K562 (cell line): ENCODE results near the gene TSTD1. TPM values are rescaled to one million over a fixed set of nuclear protein-coding genes. Genes with fewer than 3 reads are reported as not detected.

ENCODE experiments used
- ARNT ChIP-seq, 2 experiments: fragments of 450-650 bp; IDR thresholded peaks; 2 replicates each; pipeline ENCODE4 v1.6.1; 2016; ENCODE audit warnings: mild to moderate bottlenecking in 1 of 2
- DLX4 ChIP-seq: fragments of 250-450 bp; sonication (Bioruptor Pico); IDR thresholded peaks from 2 replicates; pipeline ENCODE4 v1.6.1; 2021; ENCODE audit warnings: mild to moderate bottlenecking
- EHMT2 ChIP-seq: fragments of 450-650 bp; IDR thresholded peaks from 2 replicates; pipeline ENCODE4 v1.6.1; 2018; ENCODE audit warnings: antibody characterized with exemption
- FOXK2 ChIP-seq, 2 experiments: fragments of 450-650 bp; IDR thresholded peaks in 1 of 2; conservative IDR thresholded peaks in 1 of 2; 2 replicates each; pipeline ENCODE4 v1.6.1; 2016; ENCODE audit warnings: low read depth in 2 of 2, mild to moderate bottlenecking in 1 of 2
- GATAD2B ChIP-seq: fragments of 450-650 bp; IDR thresholded peaks from 2 replicates; pipeline ENCODE4 v1.6.1; 2017; ENCODE audit warnings: mild to moderate bottlenecking, borderline replicate concordance
- KDM5B ChIP-seq: fragments of 200-600 bp; sonication (generic); IDR thresholded peaks from 2 replicates; pipeline ENCODE4 v1.6.1; 2012; ENCODE audit warnings: low read depth, mild to moderate bottlenecking, moderate library complexity, low read length, control low read depth, inconsistent platforms; ENCODE audit not compliant: insufficient replicate concordance
- MGA ChIP-seq: fragments of 450-650 bp; IDR thresholded peaks from 2 replicates; pipeline ENCODE4 v1.6.1; 2016; ENCODE audit warnings: mild to moderate bottlenecking, moderate library complexity
- MXI1 ChIP-seq: IDR thresholded peaks from 2 replicates; pipeline ENCODE4 v1.6.1; 2011; ENCODE audit warnings: low read depth, mild to moderate bottlenecking, improper control_type of control experiment, low read length
- PBX2 ChIP-seq, 2 experiments: IDR thresholded peaks in 1 of 2; conservative IDR thresholded peaks in 1 of 2; 2 replicates each; pipeline ENCODE4 v1.6.1; 2016; ENCODE audit warnings: low read depth in 2 of 2, mild to moderate bottlenecking in 1 of 2, missing compliant biosample characterization in 1 of 2, missing genetic modification characterization in 1 of 2, moderate library complexity in 1 of 2
- PHF20 ChIP-seq: fragments of 450-650 bp; IDR thresholded peaks from 2 replicates; pipeline ENCODE4 v1.6.1; 2018; ENCODE audit not compliant: partially characterized antibody
- ZNF174 ChIP-seq: fragments of 250-450 bp; sonication (Bioruptor Pico); IDR thresholded peaks from 2 replicates; pipeline ENCODE4 v1.4.0; 2020; ENCODE audit warnings: mild to moderate bottlenecking
- polyA plus RNA-seq, 8 experiments: library from polyadenylated mRNA; depleted of rRNA in 4 of 8; stranded (reverse) in 5 of 8; unstranded in 3 of 8; fragments of >200 nt; fragmentation: Nextera tagmentation in 2 of 8; fragmentation: Illumina TruSeq in 1 of 8; extraction: Ambion mirVana in 2 of 8; extraction: Trizol in 1 of 8; gene quantifications; 2 replicates each; pipeline versions ENCODE4 v1.2.1 to v1.2.3, GENCODE V29; 2011 to 2014; ENCODE audit warnings: inconsistent platforms in 1 of 8, missing spikeins in 1 of 8
- total RNA-seq, 7 experiments: library from RNA; depleted of rRNA in 6 of 7; stranded (reverse); fragments of >200 nt in 6 of 7; fragmentation: Illumina TruSeq in 2 of 7; extraction: Trizol in 2 of 7; gene quantifications; 2 replicates each; pipeline versions ENCODE4 v1.2.1 to v1.2.3, GENCODE V29; 2011 to 2021; ENCODE audit warnings: low replicate concordance in 1 of 7

Gene TSTD1
- total and polyA plus RNA-seq, 9 of the 15 experiments (the other 6 are each of a cell fraction or from before 2014, with no cell fraction given): 0.23 to 0.53 TPM; not detected in 7

GRCh38 chr1:161013488-161014230, 25.1 kb downstream of the TSTD1 start (continued):
- TF ChIP-seq PBX2 (CRISPR knock-in tag; IDR thresholded peaks at IDR 0.05; ENCODE audit: low read depth): no peak
- peak; percentile 38 for TF ChIP-seq PBX2 (tag; conservative IDR thresholded peaks at IDR 0.05; ENCODE audit: low read depth)
- TF ChIP-seq EHMT2: no peak; the same call in 1 of the 2 replicates
- TF ChIP-seq GATAD2B: peak; percentile 72
- TF ChIP-seq FOXK2 (conservative IDR thresholded peaks at IDR 0.05 in 1 of 2, IDR thresholded peaks at IDR 0.05 in 1 of 2; ENCODE audit: low read depth in 2 of 2): peak; percentile 69 to 72; a peak in 3 of 4 replicates
- TF ChIP-seq DLX4 (CRISPR knock-in tag): no peak
- TF ChIP-seq ZNF174 (CRISPR knock-in tag): no peak
- no peak for TF ChIP-seq MGA
- TF ChIP-seq MXI1: 0 out of 2 replicates have a peak, but pooled peaks have one; percentile 9
- peak in 1 of 2 experiments; percentile 31; a peak in 2 of 4 replicates for TF ChIP-seq ARNT (IDR thresholded peaks at IDR 0.05)
- TF ChIP-seq PHF20: peak; percentile 56
- peak; percentile 55 for TF ChIP-seq KDM5B
